Activated CD8-positive, alpha-beta memory T cell treated with anti-CD3 and anti-CD28 coated beads for 48 hours (primary cell): ENCODE measurements around the gene ZNF644.

Experiments
- DNase-seq, 3 experiments: peaks; one replicate each; pipeline ENCODE4 v3.0.0-alpha.2; 2020; ENCODE audit warnings: low read depth in 2 of 3, low spot score in 2 of 3

Gene ZNF644

DNA sequence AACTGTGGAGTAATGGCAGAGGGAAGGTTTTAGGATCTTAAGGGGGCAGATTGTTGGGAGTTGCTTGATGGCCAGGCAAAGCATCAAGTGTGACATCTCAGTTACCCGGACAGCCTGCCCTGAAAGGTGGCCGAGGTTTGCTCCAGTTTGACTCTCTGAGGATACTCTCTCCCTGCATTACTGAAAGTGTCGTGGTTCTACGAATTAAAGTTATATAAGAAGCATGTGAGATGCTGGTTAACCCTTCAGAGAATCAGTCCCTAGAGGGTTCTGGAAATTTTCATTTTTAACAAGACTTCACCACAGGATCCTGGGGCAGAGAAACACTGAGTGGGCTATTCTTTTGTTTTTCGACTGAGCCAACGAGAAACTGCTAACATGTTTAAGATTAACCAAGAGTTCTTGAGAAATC lies 689 bp upstream of the ZNF644 start:
- no peak for DNase-seq

DNA sequence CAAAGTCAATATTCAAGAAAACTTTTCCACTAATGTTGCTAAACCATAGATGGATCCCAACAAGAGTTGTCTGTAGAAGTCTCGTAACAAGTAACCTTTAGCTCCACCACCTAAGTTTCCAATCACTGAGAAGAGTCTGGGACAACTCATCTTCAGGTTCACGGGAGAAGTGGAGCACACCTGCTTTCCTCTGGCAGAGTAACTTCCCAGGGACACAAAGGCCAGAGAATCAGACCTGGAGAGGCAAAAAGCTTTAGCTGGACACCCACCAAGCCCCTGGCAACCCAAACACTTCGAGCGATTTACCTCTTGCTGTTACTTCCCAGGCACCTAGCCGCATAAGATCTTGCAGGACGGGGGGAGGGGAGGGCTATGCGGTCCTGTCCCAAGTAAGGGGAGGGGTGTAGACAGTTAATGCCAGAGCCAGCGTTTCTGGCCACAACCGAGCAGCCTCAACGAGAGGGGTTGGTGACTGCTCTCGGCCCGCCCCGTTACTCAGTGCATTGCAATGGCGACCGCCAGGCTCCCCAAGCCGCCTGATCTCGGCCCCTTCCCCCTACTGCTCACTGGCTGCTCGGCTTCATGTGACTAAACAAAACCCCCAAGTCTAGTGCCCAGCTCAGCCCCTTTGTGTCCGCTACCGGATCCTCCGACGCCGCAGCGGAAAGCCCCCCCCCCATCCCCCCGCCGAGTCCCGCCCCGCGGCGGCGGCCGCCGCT lies 709 bp downstream of the ZNF644 start:
- DNase-seq = peak; percentile 25 to 55 (median 41)

DNA sequence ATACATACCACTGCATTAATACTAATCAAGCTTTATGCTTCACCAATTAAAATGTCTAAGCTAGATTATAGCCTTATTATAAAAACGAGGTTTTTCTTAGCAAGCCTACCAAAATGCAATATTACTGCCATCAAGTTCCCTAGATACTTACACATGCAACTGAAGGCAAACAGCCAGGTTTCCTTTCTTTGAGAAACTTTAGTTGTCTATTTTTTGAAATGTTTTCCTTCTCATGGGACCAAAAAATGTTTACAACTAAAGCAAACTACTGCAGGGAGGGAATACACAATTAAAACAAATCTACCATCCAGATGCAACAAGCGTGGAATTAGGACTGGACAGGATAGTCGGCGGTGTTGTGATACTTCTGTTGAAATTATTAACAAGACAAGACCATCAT lies 1.3 kb downstream of the ZNF644 start:
- no peak for DNase-seq

DNA sequence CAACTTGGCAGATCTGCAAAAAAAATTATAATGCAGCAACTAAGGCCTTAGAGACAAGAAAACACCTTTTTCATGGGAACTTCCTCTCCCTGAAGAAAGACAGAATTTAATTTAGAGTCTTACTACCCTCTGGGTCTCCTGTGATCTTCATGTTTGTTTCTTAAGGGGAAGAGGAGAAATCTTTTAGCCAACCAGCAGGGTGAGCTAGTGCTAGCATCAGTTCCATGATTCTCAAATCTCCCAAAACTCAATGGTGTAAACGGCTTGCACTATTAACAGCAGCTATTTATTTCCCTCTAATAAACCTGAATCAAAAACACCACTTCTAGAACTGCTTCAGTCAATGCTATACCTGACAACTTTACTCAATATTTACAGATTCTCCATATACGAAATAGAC lies 3.8 kb downstream of the ZNF644 start:
- DNase-seq = no peak

DNA sequence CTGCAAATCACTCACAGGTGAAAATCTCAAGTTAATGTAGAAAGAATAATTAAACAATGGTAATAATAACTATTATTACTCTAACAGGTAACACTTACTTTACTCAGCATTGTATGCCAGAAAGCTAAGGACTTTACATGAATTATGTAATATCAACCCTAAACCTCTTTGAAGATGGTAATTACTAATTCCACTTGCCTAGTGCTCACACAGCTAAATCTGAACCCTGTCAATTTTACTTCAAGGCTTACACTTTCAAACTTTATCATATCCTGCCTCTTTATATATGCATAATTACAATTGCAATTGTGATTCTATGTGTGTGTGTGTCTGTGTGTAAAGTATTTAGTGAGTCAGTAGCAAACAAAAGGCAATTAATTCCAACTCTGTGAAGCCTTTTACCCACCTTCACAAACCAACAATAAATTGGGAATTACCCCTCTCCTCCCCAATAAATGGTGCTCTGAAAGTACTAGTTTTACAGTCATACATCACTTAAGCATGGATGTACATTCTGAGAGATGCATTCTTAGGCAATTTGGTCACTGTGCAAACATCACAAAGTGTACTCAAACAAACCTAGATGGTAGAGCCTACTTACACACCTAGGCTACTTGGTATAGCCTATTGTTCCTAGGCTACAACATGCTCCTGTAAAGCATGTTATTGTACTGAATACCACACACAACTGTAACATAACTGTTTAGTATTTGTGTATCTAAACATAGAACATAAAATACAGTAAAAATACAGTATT lies 5.9 kb downstream of the ZNF644 start:
- no peak for DNase-seq

DNA sequence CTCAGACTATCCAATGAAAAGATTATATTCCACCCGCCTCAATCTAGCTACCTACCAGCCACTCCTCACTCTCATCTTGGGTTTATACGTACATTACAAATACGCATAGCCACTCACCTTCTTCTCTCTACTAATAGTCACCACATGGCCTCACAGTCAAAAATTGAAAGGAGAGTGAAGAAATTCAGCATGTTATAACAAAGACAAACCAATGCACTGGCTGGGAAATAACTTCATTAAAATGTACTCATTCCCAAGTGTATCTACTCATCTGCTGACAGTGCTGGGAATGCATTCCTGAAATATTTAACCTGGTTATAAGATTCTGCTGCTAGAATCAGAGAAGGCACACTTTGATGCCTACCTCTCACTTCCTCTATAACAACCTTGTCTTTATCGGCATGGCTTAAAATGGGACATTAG lies 6.5 kb downstream of the ZNF644 start:
- no peak for DNase-seq

DNA sequence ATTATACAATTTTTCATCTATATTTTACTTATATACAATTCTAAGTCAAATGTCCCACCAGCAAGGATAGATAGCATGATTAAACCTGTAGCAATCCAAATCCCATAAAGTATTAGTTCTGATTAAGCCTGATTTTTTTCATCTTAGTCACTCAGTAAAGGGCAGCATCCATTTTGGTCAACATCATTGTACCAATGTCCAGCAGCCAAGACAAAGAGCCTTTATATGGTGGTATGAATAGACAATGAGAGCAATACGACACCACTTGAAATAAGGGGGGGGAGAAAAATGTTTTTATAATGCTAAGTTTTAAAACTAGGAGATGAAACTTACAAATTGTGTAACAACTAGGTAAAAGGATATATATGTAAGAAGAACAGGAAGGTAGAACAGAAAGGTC lies 7.4 kb downstream of the ZNF644 start:
- no peak for DNase-seq

DNA sequence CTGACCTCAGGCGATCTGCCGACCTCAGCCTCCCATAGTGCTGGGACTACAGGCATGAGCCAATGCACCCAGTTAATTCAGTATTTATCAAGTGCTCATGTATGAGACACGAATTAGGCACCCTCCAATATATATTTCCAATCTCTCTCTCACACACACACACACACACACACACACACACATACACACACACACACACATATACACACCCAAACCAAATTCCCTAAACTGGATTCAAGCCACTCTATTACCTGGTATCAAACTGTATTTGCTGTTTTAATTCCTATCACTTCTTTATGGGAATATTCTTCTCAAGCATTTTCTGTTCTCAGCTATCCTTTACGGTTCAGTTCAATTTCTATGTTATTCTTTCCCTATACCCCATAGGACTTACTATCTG lies 8.5 kb downstream of the ZNF644 start:
- no peak for DNase-seq

DNA sequence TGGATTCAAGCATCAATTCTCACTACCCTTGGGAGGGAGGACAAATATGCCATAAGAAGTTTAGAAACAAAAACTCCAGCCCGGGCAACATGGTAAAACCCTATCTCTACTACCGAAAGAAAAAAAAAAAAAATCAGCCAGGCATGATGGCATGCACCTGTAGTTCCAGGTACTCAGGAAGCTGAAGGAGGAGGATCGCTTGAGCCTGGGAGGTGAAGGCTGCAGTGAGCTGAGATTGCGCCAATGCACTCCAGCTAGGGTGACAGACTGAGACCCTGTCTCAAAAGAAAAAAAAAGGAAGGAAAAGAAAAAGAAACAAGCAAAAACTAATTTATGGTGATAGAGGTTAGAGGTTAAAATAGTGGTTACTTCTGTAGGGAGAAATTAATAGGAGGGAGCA lies 9.6 kb downstream of the ZNF644 start:
- DNase-seq = no peak

DNA sequence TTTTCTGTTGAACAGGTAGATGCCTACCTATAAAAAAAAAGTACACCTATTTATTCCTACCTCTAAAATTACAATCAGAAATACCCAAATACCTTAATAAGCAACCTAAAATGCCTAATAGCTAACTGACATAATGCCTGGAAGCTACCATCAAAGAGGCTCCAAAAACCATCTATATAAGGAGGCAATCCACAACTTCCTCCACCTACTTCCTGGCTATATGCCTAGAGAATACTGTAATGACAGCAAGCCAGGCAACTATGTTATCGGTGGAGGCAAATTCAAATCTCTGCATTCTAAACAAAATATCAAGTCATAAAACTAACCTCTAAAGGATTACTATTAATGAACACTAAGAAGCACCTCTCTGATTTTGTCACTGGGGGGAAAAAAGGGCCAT lies 10.1 kb downstream of the ZNF644 start:
- no peak for DNase-seq

DNA sequence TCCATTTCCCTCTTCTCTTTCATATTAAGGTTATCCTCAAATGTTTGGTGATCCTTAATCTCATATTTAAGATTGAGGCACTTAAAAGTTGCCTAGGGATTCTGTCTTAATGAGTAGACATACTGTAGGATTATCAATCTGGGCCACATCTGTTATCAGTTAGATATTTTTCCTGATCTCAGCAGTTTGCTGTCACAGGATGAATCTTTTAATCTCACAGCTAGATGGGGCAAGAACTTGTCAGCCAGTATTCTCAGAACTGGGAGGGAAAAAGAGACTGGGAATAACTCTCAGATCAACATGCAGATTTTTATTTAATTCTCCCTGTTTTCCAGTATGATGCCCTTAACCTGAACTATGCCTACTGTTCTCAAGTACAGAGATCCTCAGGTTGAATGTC lies 14.0 kb downstream of the ZNF644 start:
- DNase-seq = no peak

DNA sequence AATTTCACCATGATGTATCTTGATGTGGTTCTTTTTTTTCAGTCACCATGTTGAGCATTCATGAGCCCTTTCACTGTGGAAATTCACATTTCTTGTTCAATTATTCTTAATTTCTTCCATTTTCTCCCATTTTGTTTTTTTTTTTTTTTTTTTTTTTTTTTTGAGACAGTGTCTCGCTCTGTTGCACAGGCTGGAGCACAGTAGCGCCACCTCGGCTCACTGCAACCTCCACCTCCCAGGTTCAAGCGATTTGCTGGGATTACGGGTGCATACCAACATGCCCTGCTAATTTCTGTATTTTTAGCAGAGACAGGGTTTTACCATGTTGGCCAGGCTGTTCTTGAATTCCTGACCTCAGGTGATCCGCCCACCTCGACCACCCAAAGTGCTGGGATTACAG lies 14.7 kb downstream of the ZNF644 start:
- DNase-seq = no peak

DNA sequence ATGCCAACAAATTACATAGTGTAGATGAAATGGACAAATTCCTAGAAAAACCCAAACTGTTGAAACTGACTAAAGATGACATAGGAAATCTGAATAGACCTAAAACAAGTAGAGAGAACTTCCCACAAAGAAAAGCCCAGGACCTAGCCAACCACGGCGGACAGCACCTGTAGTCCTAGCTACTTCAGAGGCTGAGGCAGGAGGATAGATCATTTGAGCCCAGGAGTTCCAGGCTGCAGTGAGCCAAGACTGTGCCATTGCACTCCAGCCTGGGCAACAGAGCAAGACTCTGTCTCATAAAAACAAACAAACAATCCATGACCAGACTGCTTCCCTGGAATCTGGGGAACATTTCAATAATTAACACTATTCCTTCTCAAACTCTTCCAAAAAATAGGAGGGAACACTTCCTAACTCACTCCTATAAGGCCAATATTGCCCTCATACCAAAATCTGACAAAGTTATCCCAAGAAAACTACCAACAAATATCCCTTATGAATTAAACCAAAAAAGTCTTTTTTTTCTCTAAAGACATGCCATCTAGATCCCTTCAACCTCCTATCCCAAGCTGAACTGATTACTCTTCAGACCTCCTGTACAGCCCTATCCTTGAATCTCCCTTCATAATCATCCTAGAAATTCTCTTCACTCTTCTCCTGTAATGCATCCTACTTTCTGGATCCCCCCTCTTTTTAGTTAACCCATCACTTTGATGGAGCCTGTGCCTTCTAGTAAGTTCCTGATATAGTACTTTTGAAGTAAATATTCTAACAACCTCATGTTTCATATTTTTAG lies 15.5 kb downstream of the ZNF644 start:
- no peak for DNase-seq

DNA sequence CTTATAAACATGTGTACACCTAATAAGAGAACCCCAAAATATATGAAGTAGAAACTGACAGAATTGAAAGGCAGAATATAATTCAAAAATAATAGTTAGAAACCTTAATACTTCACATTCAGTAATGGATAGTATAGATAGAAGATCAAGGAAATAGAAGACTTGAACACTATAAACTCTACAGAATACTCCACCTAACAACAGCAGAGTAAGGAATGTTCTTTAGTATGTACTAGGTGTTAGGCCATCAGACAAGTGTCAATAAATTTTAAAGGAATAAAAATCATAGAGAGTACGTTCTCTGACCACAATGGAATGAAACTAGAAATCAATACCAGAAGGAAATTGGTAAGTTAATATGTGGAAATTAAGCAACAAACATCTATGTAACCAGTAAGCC lies 16.6 kb downstream of the ZNF644 start:
- no peak for DNase-seq

DNA sequence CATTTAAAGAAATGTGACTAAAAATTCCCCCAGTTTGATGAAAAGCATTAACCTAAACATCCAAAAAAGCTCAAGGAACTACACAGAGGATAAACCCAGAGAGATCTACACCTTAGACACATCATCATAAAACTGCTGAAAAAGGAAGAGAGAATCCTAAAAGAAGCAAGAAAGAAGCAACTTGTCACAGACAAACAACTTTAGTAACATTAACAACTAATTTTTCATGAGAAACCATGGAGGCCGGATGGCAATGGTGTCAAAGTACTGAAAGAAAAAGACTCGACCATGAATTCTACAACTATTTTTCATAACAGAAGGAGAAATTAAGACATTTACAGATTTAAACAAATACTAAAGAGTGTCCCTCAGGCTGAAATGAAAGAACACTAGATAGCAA lies 17.7 kb downstream of the ZNF644 start:
- no peak for DNase-seq

DNA sequence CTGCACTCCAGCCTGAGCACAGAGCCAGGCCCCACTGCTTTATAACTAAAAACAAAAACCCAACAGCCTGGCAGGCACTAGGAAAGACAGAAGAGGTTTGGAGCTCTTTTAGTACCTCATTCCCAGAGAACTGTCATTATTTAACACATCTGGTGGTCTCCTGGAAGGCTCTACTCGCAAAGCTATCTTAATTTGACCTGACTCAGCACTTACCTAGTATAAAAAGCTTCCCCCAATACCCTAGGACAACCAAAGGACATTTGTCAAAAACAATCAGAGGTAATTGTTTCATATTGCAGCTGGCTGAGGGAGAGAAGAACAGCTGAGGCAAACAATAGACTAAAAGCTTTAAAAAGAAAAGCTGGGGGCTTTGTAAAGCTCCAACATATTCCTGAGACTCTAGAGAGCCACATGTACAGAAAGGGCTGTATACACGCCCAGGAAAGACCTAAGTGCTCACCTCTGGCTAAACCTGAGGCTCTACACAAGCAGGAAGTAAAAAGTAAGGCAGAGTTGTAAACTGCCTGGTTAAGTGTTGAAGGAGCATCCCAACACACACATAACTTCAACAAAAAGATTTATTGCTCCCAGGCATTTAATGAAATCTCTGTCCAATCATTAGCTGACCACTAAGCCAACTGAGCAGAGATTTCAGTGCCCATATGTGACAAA lies 25.0 kb downstream of the ZNF644 start:
- DNase-seq = no peak

DNA sequence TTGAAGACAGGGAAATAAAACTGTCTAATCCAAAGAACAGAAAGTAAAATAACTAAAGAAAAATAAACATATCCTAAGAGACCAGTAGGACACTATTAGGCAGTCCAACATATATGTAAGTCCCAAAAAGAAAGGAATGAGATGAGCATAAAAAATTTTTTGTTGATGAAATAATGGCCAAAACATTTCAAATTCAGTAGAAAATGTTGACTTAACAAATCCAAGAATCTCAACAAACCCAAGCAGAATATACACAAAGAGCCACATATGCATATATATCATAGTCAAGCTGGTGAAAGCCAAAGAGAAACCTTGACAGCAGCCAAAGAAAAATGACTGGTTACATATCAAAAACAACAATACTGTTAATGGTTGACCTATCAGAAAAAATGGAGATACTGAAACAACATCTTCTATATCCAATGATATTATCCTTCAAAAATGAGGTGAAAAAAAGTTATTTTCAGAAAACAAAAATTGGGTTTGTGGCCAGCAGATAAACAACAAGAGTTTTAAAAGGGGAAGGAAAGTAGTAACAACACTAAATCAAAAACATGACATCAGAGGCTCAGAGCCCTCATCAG lies 26.4 kb downstream of the ZNF644 start:
- DNase-seq = no peak

DNA sequence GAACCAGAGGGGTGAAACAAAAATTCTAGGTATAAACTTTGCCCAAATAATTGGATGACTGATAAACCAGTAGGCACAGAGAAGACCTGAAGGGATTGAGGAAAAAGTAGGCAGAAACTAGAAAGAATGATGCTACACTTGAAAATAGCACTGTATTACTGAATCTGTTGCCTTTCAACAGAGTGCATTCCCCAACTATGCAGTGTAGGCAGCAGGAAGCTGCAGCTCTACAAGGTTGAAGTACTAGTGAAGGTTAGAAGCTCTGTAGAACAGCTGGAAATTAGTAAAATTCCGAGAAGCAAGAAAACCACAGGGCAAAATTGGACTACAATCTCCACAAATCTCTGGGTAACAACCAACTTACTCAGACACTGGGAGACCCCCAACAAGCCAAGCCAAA lies 27.4 kb downstream of the ZNF644 start:
- DNase-seq = no peak

DNA sequence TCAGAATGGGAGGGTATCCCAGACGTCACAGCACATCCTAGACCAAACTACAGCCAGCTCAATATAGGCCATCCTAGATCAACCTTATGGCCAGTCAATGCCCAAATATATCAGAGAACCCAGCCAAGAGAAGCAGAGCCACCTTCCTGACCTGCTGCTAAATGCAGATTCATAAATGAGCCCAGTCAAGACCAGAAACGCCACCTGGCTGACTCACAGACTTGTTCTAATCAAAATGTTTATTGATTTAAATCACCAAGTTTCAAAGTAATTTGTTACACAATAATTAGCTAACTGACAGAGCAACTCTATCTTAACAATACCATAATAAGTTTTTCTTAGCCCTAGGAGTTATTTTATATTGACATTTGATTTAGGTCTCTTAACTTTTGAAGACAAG lies 28.6 kb downstream of the ZNF644 start:
- DNase-seq = no peak

DNA sequence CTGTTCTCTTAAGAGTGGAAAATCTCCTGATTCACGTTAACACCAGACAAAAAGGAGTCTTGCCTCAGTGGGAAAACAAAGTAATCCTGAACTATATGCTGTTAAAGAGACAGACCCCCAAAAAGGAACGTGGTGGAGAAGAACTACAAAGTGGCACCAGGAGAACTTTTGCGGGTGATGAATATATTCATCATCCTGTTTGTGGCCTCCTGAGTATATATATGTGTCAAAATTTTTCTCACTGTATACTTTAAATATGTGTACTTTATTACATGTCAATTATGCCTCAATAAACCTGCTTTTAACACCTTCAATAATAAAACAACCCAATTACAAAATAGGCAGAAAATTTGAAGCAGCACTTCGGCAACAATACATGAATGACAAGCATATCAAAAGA lies 31.1 kb downstream of the ZNF644 start:
- no peak for DNase-seq

DNA sequence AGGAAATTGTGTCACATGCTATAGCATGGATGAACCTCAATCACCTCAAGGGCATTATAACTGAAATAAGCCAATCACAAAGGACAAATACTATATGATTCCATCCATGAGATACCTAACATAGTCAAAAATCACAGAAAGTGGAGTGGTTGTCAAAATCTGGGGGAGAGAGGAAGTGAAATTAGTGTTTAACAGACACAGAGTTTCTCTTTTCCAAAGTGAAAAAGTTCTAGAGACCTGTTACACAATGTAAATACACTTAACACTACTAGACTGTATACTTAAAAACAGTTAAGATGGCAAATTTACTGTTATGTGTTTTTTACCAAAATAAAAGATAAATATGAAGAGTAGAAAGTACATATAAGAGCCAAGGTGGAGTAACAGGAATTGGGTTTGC lies 31.8 kb downstream of the ZNF644 start:
- DNase-seq = no peak
